ENCODE results near the gene ACTA1.

ACTA1 gene

GRCh38 chr1:229392936-229393335, 41.0 kb downstream of the ACTA1 start:
- Histone ChIP-seq H3K4me1 (ENCODE audit: insufficient read depth, low read length) (no peaks in the 10 kb centered on the region), H3K79me2 (ENCODE audit: insufficient read depth, low read length) (no peaks in the 10 kb centered on the region), H2AFZ (ENCODE audit: low read depth, low read length) (no peak overlapping the region), H3K27me3 (ENCODE audit: insufficient read depth, low read length, poor library complexity) (no peaks in the 10 kb centered on the region), H3K4me3 (ENCODE audit: low read depth in 1 of 2, low read length in 2 of 2) (no peak overlapping the region), H3K4me2 (ENCODE audit: insufficient read depth, low read length) (no peak overlapping the region), H4K20me1 (ENCODE audit: insufficient read depth, low read length) (no peaks in the 10 kb centered on the region), H3K27ac (ENCODE audit: low read length) (no peak overlapping the region), H3K9me3 (ENCODE audit: insufficient read depth, low read length, severe bottlenecking) (no peaks in the 10 kb centered on the region), H3K36me3 (ENCODE audit: insufficient read depth, low read length) (no peaks in the 10 kb centered on the region), H3K9ac (ENCODE audit: low read depth, low read length) (no peak overlapping the region)
- TF ChIP-seq EZH2 (IDR thresholded peaks at IDR 0.05; ENCODE audit: borderline replicate concordance, low read depth, low read length, severe bottlenecking) = no peak
- no peak for TF ChIP-seq CTCF (IDR thresholded peaks at IDR 0.05; ENCODE audit: borderline replicate concordance, extremely low read depth, low read length, poor library complexity, severe bottlenecking)
- ATAC-seq (ENCODE audit: insufficient read depth, low read depth) = no peak
- DNase-seq = no peak

- Histone ChIP-seq H3K9ac (ENCODE audit: low read depth, low read length) (no peak overlapping the region), H3K36me3 (ENCODE audit: insufficient read depth, low read length) (no peaks in the 10 kb centered on the region), H4K20me1 (ENCODE audit: insufficient read depth, low read length) (no peaks in the 10 kb centered on the region), H3K79me2 (ENCODE audit: insufficient read depth, low read length) (no peaks in the 10 kb centered on the region), H2AFZ (ENCODE audit: low read depth, low read length) (no peak overlapping the region), H3K4me1 (ENCODE audit: insufficient read depth, low read length) (no peaks in the 10 kb centered on the region), H3K4me2 (ENCODE audit: insufficient read depth, low read length) (no peak overlapping the region), H3K4me3 (ENCODE audit: low read depth in 1 of 2, low read length in 2 of 2) (no peak overlapping the region), H3K27me3 (ENCODE audit: insufficient read depth, low read length, poor library complexity) (no peaks in the 10 kb centered on the region), H3K9me3 (ENCODE audit: insufficient read depth, low read length, severe bottlenecking) (no peaks in the 10 kb centered on the region), H3K27ac (ENCODE audit: low read length) (no peak overlapping the region)
- DNase-seq (no peak), ATAC-seq (ENCODE audit: insufficient read depth, low read depth) (no peak)
- TF ChIP-seq CTCF (IDR thresholded peaks at IDR 0.05; ENCODE audit: borderline replicate concordance, extremely low read depth, low read length, poor library complexity, severe bottlenecking) (no peak), EZH2 (IDR thresholded peaks at IDR 0.05; ENCODE audit: borderline replicate concordance, low read depth, low read length, severe bottlenecking) (no peak)
These were observed 43.8 kb downstream of the ACTA1 start for GRCh38 chr1:229390130-229390529.

- Histone ChIP-seq H2AFZ (ENCODE audit: low read depth, low read length) (no peak overlapping the region), H3K9ac (ENCODE audit: low read depth, low read length) (no peak overlapping the region), H3K36me3 (ENCODE audit: insufficient read depth, low read length) (no peaks in the 10 kb centered on the region), H3K27me3 (ENCODE audit: insufficient read depth, low read length, poor library complexity) (no peaks in the 10 kb centered on the region), H3K27ac (ENCODE audit: low read length) (no peak overlapping the region), H3K4me2 (ENCODE audit: insufficient read depth, low read length) (no peak overlapping the region), H3K4me1 (ENCODE audit: insufficient read depth, low read length) (no peaks in the 10 kb centered on the region), H4K20me1 (ENCODE audit: insufficient read depth, low read length) (no peaks in the 10 kb centered on the region), H3K9me3 (ENCODE audit: insufficient read depth, low read length, severe bottlenecking) (no peaks in the 10 kb centered on the region), H3K4me3 (ENCODE audit: low read depth in 1 of 2, low read length in 2 of 2) (no peak overlapping the region), H3K79me2 (ENCODE audit: insufficient read depth, low read length) (no peaks in the 10 kb centered on the region)
- DNase-seq (no peak), ATAC-seq (ENCODE audit: insufficient read depth, low read depth) (no peak)
- TF ChIP-seq EZH2 (IDR thresholded peaks at IDR 0.05; ENCODE audit: borderline replicate concordance, low read depth, low read length, severe bottlenecking) (no peak), CTCF (IDR thresholded peaks at IDR 0.05; ENCODE audit: borderline replicate concordance, extremely low read depth, low read length, poor library complexity, severe bottlenecking) (no peak)
These were observed 44.9 kb downstream of the ACTA1 start for GRCh38 chr1:229388897-229389580.

Measured in DND-41 (cell line).